HG02840 (cell line): ENCODE results near the gene ITPR1.

ENCODE experiments used
- ATAC-seq: cut with Tn5 transposase; IDR thresholded peaks from one replicate; pipeline ENCODE4 v1.9.1; 2021; ENCODE audit warnings: mild to moderate bottlenecking, moderate library complexity, moderate number of reproducible peaks; ENCODE audit not compliant: unreplicated experiment, low FRiP score

Gene ITPR1

GRCh38 chr3:4564928-4565586, 71.9 kb downstream of the ITPR1 start:
- no peak for ATAC-seq

GRCh38 chr3:4565809-4566501, 72.8 kb downstream of the ITPR1 start:
- ATAC-seq: no peak

- no peak for ATAC-seq
Measured at GRCh38 chr3:4568841-4569240, 75.7 kb downstream of the ITPR1 start.

GRCh38 chr3:4570840-4571621, 77.9 kb downstream of the ITPR1 start:
- ATAC-seq: no peak

- no peak for ATAC-seq
Measured at GRCh38 chr3:4571690-4572334, 78.7 kb downstream of the ITPR1 start.

GRCh38 chr3:4573153-4573552, 80.0 kb downstream of the ITPR1 start:
- ATAC-seq: no peak

GRCh38 chr3:4574426-4574965, 81.3 kb downstream of the ITPR1 start:
- ATAC-seq: no peak

GRCh38 chr3:4575381-4575780, 82.2 kb downstream of the ITPR1 start:
- ATAC-seq: no peak

- no peak for ATAC-seq
Measured at GRCh38 chr3:4577721-4578120, 84.6 kb downstream of the ITPR1 start.

GRCh38 chr3:4580346-4581123, 87.4 kb downstream of the ITPR1 start:
- ATAC-seq: no peak

- no peak for ATAC-seq
Measured at GRCh38 chr3:4581124-4581424, 87.9 kb downstream of the ITPR1 start.

GRCh38 chr3:4581498-4581897, 88.3 kb downstream of the ITPR1 start:
- ATAC-seq: no peak

- no peak for ATAC-seq
Measured at GRCh38 chr3:4581920-4582611, 88.9 kb downstream of the ITPR1 start.

GRCh38 chr3:4582624-4583023, 89.5 kb downstream of the ITPR1 start:
- ATAC-seq: no peak

- no peak for ATAC-seq
Measured at GRCh38 chr3:4583416-4583815, 90.3 kb downstream of the ITPR1 start.

- no peak for ATAC-seq
Measured at GRCh38 chr3:4584456-4585249, 91.5 kb downstream of the ITPR1 start.

GRCh38 chr3:4586381-4586780, 93.2 kb downstream of the ITPR1 start:
- ATAC-seq: no peak

GRCh38 chr3:4587061-4587837, 94.1 kb downstream of the ITPR1 start:
- no peak for ATAC-seq
